ENCODE measurements around the gene ZFHX2.

ZFHX2 gene

DNA sequence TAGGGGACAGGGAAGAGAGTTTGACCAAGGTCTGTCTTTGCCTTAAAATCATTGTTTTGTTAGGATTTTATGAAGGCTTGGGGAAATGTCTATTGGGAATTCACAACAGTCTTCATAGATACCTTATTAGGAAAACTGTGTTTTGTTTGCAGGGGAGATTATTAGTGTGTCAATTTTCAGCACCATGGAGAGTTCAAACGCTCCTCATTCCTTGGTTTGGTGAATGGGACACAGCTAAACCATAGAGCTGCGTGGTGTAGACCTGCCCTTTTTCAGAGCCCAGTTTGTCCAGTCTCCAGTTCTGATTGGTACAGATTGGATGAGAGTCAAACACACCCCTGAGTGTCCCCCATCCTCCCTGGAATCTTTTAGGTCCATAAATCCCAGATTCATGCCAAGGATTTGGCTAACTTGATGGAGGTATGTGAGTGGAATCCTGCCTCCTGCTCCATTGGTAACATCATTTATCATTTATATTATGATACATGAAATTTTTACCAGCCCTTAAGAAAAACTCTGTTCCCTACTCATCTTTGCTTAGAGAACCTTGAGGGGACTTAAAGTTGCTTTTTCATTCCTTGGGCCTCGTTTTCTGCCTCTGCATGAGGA lies 70.1 kb downstream of the ZFHX2 start:
- no peak for DNase-seq (ENCODE audit: low read depth in 1 of 2, low spot score in 1 of 2)

GRCh38 chr14:23478109-23478759 lies 73.3 kb downstream of the ZFHX2 start:
- DNase-seq (ENCODE audit: low read depth in 1 of 2, low spot score in 1 of 2), result peak; percentile 25 to 28

DNA sequence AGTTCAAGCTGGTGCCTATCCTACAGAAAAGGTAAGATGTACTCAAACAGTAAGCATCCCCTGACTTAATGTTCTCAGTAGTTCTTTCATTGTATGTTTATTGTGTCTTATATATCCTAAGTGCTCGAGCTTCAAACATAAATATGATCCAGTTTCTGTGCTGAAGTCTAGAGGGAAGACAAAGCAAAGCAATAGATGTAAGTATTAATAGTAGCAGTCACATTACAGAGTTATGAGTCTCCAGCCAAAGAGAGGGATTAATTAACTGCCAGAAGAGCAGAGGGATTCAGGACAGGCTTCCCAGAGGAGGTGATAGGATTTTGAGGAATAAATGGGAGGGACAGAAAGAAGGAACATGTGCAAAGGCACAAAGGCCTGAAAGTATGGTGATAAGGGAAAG lies 80.6 kb downstream of the ZFHX2 start:
- DNase-seq (ENCODE audit: low read depth in 1 of 2, low spot score in 1 of 2), result no peak
